GM12878 (cell line): ENCODE results near the gene SLAMF8. TPM values are rescaled to one million over a fixed set of nuclear protein-coding genes. Genes with fewer than 3 reads are reported as not detected.

Experiments used
- ATAC-seq: fragments of 200-7000 bp; cut with Tn5 transposase; 3 replicates; pipeline ENCODE4 v1.9.1; 2020; ENCODE audit warnings: mild to moderate bottlenecking, moderate library complexity
- BruUV-seq: library from RNA; stranded (reverse); fragments of 400-500 nt; replicated peaks from 2 replicates; lab custom pipeline; 2021; lab: Mats Ljungman, UMichigan
- CTCF ChIA-PET: fragments of 300-600 bp; sonication (Branson Sonifier 250); formaldehyde crosslinking; extraction: SDS; loops from one replicate; lab custom pipeline; 2021; ENCODE audit warnings: inconsistent platforms; lab: Yijun Ruan, JAX
- POLR2A ChIA-PET: fragments of 350-600 bp; formaldehyde crosslinking; extraction: SDS; loops from one replicate; lab custom pipeline; 2021; ENCODE audit warnings: inconsistent platforms; lab: Charles Lee
- RAD21 ChIA-PET: fragments of 300-600 bp; sonication (Branson Sonifier 250); formaldehyde crosslinking; loops from one replicate; lab custom pipeline; 2023; ENCODE audit warnings: antibody characterized with exemption; ENCODE audit not compliant: unreplicated experiment; lab: Charles Lee
- SMC1A ChIA-PET: fragments of 300-600 bp; sonication (Branson Sonifier 250); formaldehyde crosslinking; loops from one replicate; lab custom pipeline; 2023; ENCODE audit not compliant: unreplicated experiment, uncharacterized antibody; lab: Charles Lee
- DNase-seq: peaks from one replicate; pipeline ENCODE4 v3.0.0-alpha.2; 2011; ENCODE audit warnings: low read depth, low spot score
- FAIRE-seq: peaks from 3 replicates; lab custom pipeline; 2011; peaks lifted over from hg19 to GRCh38; lab: Jason Lieb, UNC
- H2AFZ ChIP-seq: 2 replicates; pipeline ENCODE4 v1.6.0; 2011; ENCODE audit warnings: low read depth, low read length, control low read depth; ENCODE audit not compliant: control insufficient read depth
- H3K27ac ChIP-seq: 2 replicates; pipeline ENCODE4 v1.5.1; 2011; ENCODE audit warnings: control low read depth; ENCODE audit not compliant: control insufficient read depth, insufficient read depth
- H3K27me3 ChIP-seq, 2 experiments: replicated peaks in 1 of 2; 2 replicates each; pipeline versions ENCODE4 v1.6.0 to v1.6.1; 2011; ENCODE audit warnings: low read length in 1 of 2; ENCODE audit not compliant: control insufficient read depth in 2 of 2, insufficient read depth in 2 of 2
- H3K36me3 ChIP-seq, 2 experiments: 2 replicates each; pipeline ENCODE4 v1.5.1; 2011; ENCODE audit warnings: low read length in 1 of 2; ENCODE audit not compliant: control insufficient read depth in 2 of 2, insufficient read depth in 2 of 2
- H3K4me1 ChIP-seq: 2 replicates; pipeline ENCODE4 v1.6.1; 2011; ENCODE audit warnings: mild to moderate bottlenecking, low read length, moderate library complexity, mixed read lengths; ENCODE audit not compliant: control insufficient read depth, insufficient read depth
- H3K4me2 ChIP-seq: 2 replicates; pipeline ENCODE4 v1.6.0; 2011; ENCODE audit warnings: control low read depth; ENCODE audit not compliant: control insufficient read depth, insufficient read depth
- H3K4me3 ChIP-seq: fragments of 200-600 bp; sonication (generic); 2 replicates; pipeline ENCODE4 v1.5.1; 2016
- H3K79me2 ChIP-seq: 2 replicates; pipeline ENCODE4 v1.6.0; 2011; ENCODE audit warnings: low read length; ENCODE audit not compliant: control insufficient read depth, insufficient read depth
- H3K9ac ChIP-seq: 2 replicates; pipeline ENCODE4 v1.8.0; 2011; ENCODE audit warnings: low read length, control low read depth, mixed read lengths; ENCODE audit not compliant: control insufficient read depth, insufficient read depth
- H3K9me3 ChIP-seq: replicated peaks from 3 replicates; pipeline ENCODE4 v1.5.1; 2011; ENCODE audit warnings: mild to moderate bottlenecking, low read length; ENCODE audit not compliant: control insufficient read depth, insufficient read depth
- H4K20me1 ChIP-seq: 2 replicates; pipeline ENCODE4 v1.6.0; 2011; ENCODE audit not compliant: control insufficient read depth, insufficient read depth
- EGR1 ChIP-seq, 2 experiments: IDR thresholded peaks; 1 replicate in 1 of 2; 2 replicates in 1 of 2; pipeline ENCODE4 v1.6.1; 2011 to 2012; ENCODE audit warnings: low read depth in 2 of 2, low read length in 2 of 2, borderline replicate concordance in 1 of 2, mild to moderate bottlenecking in 1 of 2, moderate library complexity in 1 of 2
- EZH2 ChIP-seq: IDR thresholded peaks from 2 replicates; pipeline ENCODE4 v1.6.1; 2012; ENCODE audit warnings: low read depth, mild to moderate bottlenecking, control low read depth, inconsistent platforms, low read length, borderline replicate concordance; ENCODE audit not compliant: control insufficient read depth
- GATAD2B ChIP-seq: fragments of 450-650 bp; conservative IDR thresholded peaks from 2 replicates; pipeline ENCODE4 v1.6.1; 2017; ENCODE audit warnings: low read depth, mild to moderate bottlenecking, moderate library complexity
- IRF5 ChIP-seq: fragments of 450-650 bp; IDR thresholded peaks from 2 replicates; pipeline ENCODE4 v1.6.1; 2017; ENCODE audit warnings: borderline replicate concordance
- MEF2B ChIP-seq: fragments of 450-650 bp; IDR thresholded peaks from 2 replicates; pipeline ENCODE4 v1.6.1; 2018; ENCODE audit warnings: mild to moderate bottlenecking, moderate library complexity; ENCODE audit not compliant: partially characterized antibody, poor library complexity, severe bottlenecking
- NFIC ChIP-seq: IDR thresholded peaks from 2 replicates; pipeline ENCODE4 v1.6.1; 2012; ENCODE audit warnings: low read depth, mild to moderate bottlenecking, inconsistent platforms, low read length, moderate library complexity
- POLR2AphosphoS5 ChIP-seq: IDR thresholded peaks from 2 replicates; pipeline ENCODE4 v1.6.1; 2011; ENCODE audit warnings: mild to moderate bottlenecking, low read length, inconsistent platforms
- RCOR1 ChIP-seq: conservative IDR thresholded peaks from 2 replicates; pipeline ENCODE4 v1.6.1; 2012; ENCODE audit warnings: low read depth, low read length, improper control_type of control experiment
- SIX5 ChIP-seq: IDR thresholded peaks from 2 replicates; pipeline ENCODE4 v1.6.1; 2011; ENCODE audit warnings: mild to moderate bottlenecking, low read depth, low read length, moderate library complexity; ENCODE audit not compliant: severe bottlenecking
- SMARCA5 ChIP-seq: fragments of 450-650 bp; IDR thresholded peaks from 2 replicates; pipeline ENCODE4 v1.6.1; 2017; ENCODE audit warnings: mild to moderate bottlenecking
- SP1 ChIP-seq: IDR thresholded peaks from one replicate; pipeline ENCODE4 v1.6.1; 2011; ENCODE audit warnings: low read depth, low read length
- USF1 ChIP-seq: IDR thresholded peaks from 2 replicates; pipeline ENCODE4 v1.6.1; 2011; ENCODE audit warnings: borderline replicate concordance, low read depth, mild to moderate bottlenecking, moderate library complexity, mixed read lengths, low read length; ENCODE audit not compliant: insufficient read depth; ENCODE audit errors: extremely low read length
- ZNF274 ChIP-seq: IDR thresholded peaks from one replicate; pipeline ENCODE4 v1.8.0; 2011; ENCODE audit not compliant: insufficient read length, insufficient read depth
- ZNF622 ChIP-seq: fragments of 450-650 bp; IDR thresholded peaks from 2 replicates; pipeline ENCODE4 v1.6.1; 2017; ENCODE audit warnings: mild to moderate bottlenecking, inconsistent platforms
- WGBS: methylation state at CpG from one replicate; pipeline ENCODE4 v1.1.6; 2016; ENCODE audit warnings: low lambda C conversion rate; ENCODE audit not compliant: insufficient replicate concordance, insufficient coverage; ENCODE audit errors: missing lambda C conversion rate; 5-methylcytosine and 5-hydroxymethylcytosine counted together
- in situ Hi-C: fragments of 300-500 bp; cut with MboI; formaldehyde crosslinking; loops from 9 replicates; pipeline ENCODE4 v1.14.3; 2018; ENCODE audit warnings: mixed read lengths
- intact Hi-C: fragments of 100-400 bp; cut with micrococcal nuclease; formaldehyde crosslinking; loops from one replicate; pipeline ENCODE4 v1.14.2; 2022; ENCODE audit not compliant: unreplicated experiment
- polyA plus RNA-seq, 11 experiments: library from polyadenylated mRNA; depleted of rRNA in 4 of 11; unstranded in 6 of 11; stranded (reverse) in 5 of 11; fragments of >200 nt; fragmentation: Nextera tagmentation in 4 of 11; fragmentation: Illumina TruSeq in 1 of 11; extraction: Ambion mirVana in 4 of 11; extraction: Trizol in 1 of 11; gene quantifications; 1 replicate in 1 of 11; 2 replicates in 10 of 11; pipeline versions ENCODE4 v1.2.1 to v1.2.3, GENCODE V29; 2011 to 2016; ENCODE audit warnings: inconsistent platforms in 2 of 11, missing spikeins in 2 of 11, low read depth in 1 of 11
- total RNA-seq, 4 experiments: library from RNA; depleted of rRNA in 3 of 4; stranded (reverse); fragments of >200 nt in 3 of 4; fragmentation: Illumina TruSeq in 1 of 4; extraction: Trizol in 1 of 4; gene quantifications; 2 replicates each; pipeline versions ENCODE4 v1.2.1 to v1.2.3, GENCODE V29; 2013 to 2021
- TF ChIP-seq, protein P1 (sequence below): IDR thresholded peaks from 2 replicates; pipeline ENCODE4 v1.6.1; 2012; ENCODE audit warnings: low read length, inconsistent platforms
- TF ChIP-seq, protein P2 (sequence below): fragments of 450-650 bp; formaldehyde crosslinking; IDR thresholded peaks from 2 replicates; pipeline ENCODE4 v1.4.0; 2020; ENCODE audit warnings: mild to moderate bottlenecking, moderate library complexity

Gene SLAMF8
- total and polyA plus RNA-seq, 10 of the 15 experiments (the other 5 are each of a cell fraction or from before 2014, with no cell fraction given): 0.04 to 0.69 (median 0.10) TPM; not detected in 3

DNA sequence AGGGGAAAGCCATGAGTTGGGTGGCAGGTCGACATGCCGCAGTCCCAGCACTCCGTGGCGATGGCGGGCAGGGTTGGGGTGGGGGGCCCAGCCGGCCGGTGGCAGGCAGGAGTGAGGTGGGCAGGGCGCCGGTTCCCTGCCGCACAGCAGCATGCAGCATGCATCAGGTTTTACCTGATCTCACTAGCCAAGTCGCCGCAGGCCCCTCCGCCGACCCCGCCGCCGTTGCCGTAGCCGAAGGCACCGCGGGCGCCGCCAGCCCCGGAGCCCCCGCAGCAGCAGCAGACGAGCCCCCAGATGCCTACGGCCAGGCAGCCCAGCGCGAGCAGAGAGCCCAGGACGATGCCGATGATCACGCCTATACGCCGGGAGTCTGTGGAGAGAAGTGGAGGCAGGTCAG is 29.0 kb downstream of the SLAMF8 start:
- DNase-seq (no peak), ATAC-seq (no peak)
- no TSS peak for BruUV-seq
- intact Hi-C loops (no loop called here), in situ Hi-C loops (no loop called here)
- H3K4me1 ChIP-seq: no peaks in the 10 kb centered on the region
- peaks cover 2 to 3% of the 10 kb centered on the region in 2 experiments; a peak in 3 of 4 replicates for H3K27me3 ChIP-seq
- no peaks in the 10 kb centered on the region for H3K9me3 ChIP-seq
- ChIA-PET POLR2A (no interaction called here), SMC1A (no interaction called here), RAD21 (no interaction called here)
- H3K27ac ChIP-seq: no peak overlapping the region
- H3K36me3 ChIP-seq: no peaks in the 10 kb centered on the region
- no peak overlapping the region for H3K9ac ChIP-seq
- H4K20me1 ChIP-seq: no peaks in the 10 kb centered on the region
- H3K79me2 ChIP-seq: no peaks in the 10 kb centered on the region
- TF ChIP-seq EGR1 (IDR thresholded peaks at IDR 0.05; ENCODE audit: borderline replicate concordance in 1 of 2, low read depth in 2 of 2, low read length in 2 of 2): no peak
- TF ChIP-seq, protein P1, sequence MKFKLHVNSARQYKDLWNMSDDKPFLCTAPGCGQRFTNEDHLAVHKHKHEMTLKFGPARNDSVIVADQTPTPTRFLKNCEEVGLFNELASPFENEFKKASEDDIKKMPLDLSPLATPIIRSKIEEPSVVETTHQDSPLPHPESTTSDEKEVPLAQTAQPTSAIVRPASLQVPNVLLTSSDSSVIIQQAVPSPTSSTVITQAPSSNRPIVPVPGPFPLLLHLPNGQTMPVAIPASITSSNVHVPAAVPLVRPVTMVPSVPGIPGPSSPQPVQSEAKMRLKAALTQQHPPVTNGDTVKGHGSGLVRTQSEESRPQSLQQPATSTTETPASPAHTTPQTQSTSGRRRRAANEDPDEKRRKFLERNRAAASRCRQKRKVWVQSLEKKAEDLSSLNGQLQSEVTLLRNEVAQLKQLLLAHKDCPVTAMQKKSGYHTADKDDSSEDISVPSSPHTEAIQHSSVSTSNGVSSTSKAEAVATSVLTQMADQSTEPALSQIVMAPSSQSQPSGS: no peak
- TF ChIP-seq NFIC: no peak
- TF ChIP-seq EZH2: no peak
- no peak for TF ChIP-seq IRF5
- no peak for TF ChIP-seq ZNF622
- TF ChIP-seq SP1: no peak
- no peak for TF ChIP-seq RCOR1
- TF ChIP-seq ZNF274: no peak
- TF ChIP-seq MEF2B: no peak
- TF ChIP-seq, protein P2, sequence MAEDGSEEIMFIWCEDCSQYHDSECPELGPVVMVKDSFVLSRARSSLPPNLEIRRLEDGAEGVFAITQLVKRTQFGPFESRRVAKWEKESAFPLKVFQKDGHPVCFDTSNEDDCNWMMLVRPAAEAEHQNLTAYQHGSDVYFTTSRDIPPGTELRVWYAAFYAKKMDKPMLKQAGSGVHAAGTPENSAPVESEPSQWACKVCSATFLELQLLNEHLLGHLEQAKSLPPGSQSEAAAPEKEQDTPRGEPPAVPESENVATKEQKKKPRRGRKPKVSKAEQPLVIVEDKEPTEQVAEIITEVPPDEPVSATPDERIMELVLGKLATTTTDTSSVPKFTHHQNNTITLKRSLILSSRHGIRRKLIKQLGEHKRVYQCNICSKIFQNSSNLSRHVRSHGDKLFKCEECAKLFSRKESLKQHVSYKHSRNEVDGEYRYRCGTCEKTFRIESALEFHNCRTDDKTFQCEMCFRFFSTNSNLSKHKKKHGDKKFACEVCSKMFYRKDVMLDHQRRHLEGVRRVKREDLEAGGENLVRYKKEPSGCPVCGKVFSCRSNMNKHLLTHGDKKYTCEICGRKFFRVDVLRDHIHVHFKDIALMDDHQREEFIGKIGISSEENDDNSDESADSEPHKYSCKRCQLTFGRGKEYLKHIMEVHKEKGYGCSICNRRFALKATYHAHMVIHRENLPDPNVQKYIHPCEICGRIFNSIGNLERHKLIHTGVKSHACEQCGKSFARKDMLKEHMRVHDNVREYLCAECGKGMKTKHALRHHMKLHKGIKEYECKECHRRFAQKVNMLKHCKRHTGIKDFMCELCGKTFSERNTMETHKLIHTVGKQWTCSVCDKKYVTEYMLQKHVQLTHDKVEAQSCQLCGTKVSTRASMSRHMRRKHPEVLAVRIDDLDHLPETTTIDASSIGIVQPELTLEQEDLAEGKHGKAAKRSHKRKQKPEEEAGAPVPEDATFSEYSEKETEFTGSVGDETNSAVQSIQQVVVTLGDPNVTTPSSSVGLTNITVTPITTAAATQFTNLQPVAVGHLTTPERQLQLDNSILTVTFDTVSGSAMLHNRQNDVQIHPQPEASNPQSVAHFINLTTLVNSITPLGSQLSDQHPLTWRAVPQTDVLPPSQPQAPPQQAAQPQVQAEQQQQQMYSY: no peak
- no peak for TF ChIP-seq GATAD2B
- TF ChIP-seq SIX5: no peak
- no peak for TF ChIP-seq SMARCA5
- TF ChIP-seq USF1: no peak
- TF ChIP-seq POLR2AphosphoS5: no peak
- TF ChIP-seq, all 136 proteins: peak for 0
- Histone ChIP-seq H2AFZ (no peak overlapping the region), H3K4me3 (no peak overlapping the region), H3K4me2 (no peak overlapping the region)
- no peak for FAIRE-seq
- 78% methylated on average over 32 of the region's 34 CpGs for WGBS
- CTCF ChIA-PET: no interaction called here
